Mesothelial cell of epicardium (in vitro differentiated cells): Measurements from ENCODE around the gene CYB5A. TPM values are rescaled to one million over a fixed set of nuclear protein-coding genes. Genes with fewer than 3 reads are reported as not detected.

Experiments
- DNase-seq, 2 experiments: peaks; one replicate each; pipeline ENCODE4 v3.0.0; 2021; ENCODE audit warnings: low spot score in 2 of 2; ENCODE audit not compliant: unreplicated experiment in 2 of 2
- H3K27ac Mint-ChIP-seq: 2 replicates; pipeline ENCODE4 v1.8.0; 2021; ENCODE audit warnings: mixed read lengths
- H3K27me3 Mint-ChIP-seq: 2 replicates; pipeline ENCODE4 v1.8.0; 2021; ENCODE audit warnings: low read depth, mixed read lengths
- H3K36me3 Mint-ChIP-seq: 2 replicates; pipeline ENCODE4 v1.8.0; 2021; ENCODE audit warnings: mixed read lengths
- H3K4me1 Mint-ChIP-seq: 2 replicates; pipeline ENCODE4 v1.8.0; 2021; ENCODE audit warnings: mixed read lengths
- H3K4me3 Mint-ChIP-seq: 2 replicates; pipeline ENCODE4 v1.8.0; 2021; ENCODE audit warnings: mild to moderate bottlenecking, moderate library complexity, mixed read lengths
- H3K9me3 Mint-ChIP-seq: 2 replicates; pipeline ENCODE4 v1.8.0; 2021; ENCODE audit warnings: mixed read lengths
- CTCF ChIP-seq: fragments of 200-600 bp; sonication (generic); IDR thresholded peaks from one replicate; pipeline ENCODE4 v1.5.0; 2021; ENCODE audit warnings: antibody characterized with exemption; ENCODE audit not compliant: unreplicated experiment
- total RNA-seq: library from RNA; stranded (reverse); gene quantifications from 3 replicates; pipeline ENCODE4 v1.2.1, GENCODE V29; 2021

The CYB5A gene
- total RNA-seq, 1 donor from 2014 or later = 37.6 TPM

- peaks cover 37% of the 10 kb centered on the region for H3K4me1 Mint-ChIP-seq
- H3K4me3 Mint-ChIP-seq = no peak overlapping the region
- no peak overlapping the region for H3K27ac Mint-ChIP-seq
- no peak for DNase-seq
- no peak for TF ChIP-seq CTCF
- peaks cover 4% of the 10 kb centered on the region for H3K36me3 Mint-ChIP-seq
- H3K27me3 Mint-ChIP-seq = no peaks in the 10 kb centered on the region
- H3K9me3 Mint-ChIP-seq = no peaks in the 10 kb centered on the region
These were observed 36.6 kb downstream of the CYB5A start for GRCh38 chr18:74255131-74255616.

- TF ChIP-seq CTCF = no peak
- H3K4me1 Mint-ChIP-seq = peaks cover 34% of the 10 kb centered on the region
- H3K36me3 Mint-ChIP-seq = peaks cover 9% of the 10 kb centered on the region
- H3K9me3 Mint-ChIP-seq = no peaks in the 10 kb centered on the region
- H3K27me3 Mint-ChIP-seq = no peaks in the 10 kb centered on the region
- no peak for DNase-seq
- H3K27ac Mint-ChIP-seq = peak overlapping the region; percentile 22
- no peak overlapping the region for H3K4me3 Mint-ChIP-seq
These were observed 39.7 kb downstream of the CYB5A start for GRCh38 chr18:74252039-74252395.

GRCh38 chr18:74251297-74252038 lies 40.3 kb downstream of the CYB5A start:
- Mint-ChIP-seq H3K4me3 (no peak overlapping the region), H3K9me3 (no peaks in the 10 kb centered on the region), H3K27ac (peak overlapping the region; percentile 69), H3K27me3 (no peaks in the 10 kb centered on the region), H3K4me1 (peaks cover 30% of the 10 kb centered on the region), H3K36me3 (peaks cover 7% of the 10 kb centered on the region)
- DNase-seq = no peak
- no peak for TF ChIP-seq CTCF

- H3K4me3 Mint-ChIP-seq = no peak overlapping the region
- H3K27me3 Mint-ChIP-seq = no peaks in the 10 kb centered on the region
- H3K36me3 Mint-ChIP-seq = peaks cover 7% of the 10 kb centered on the region
- DNase-seq = no peak
- peaks cover 20% of the 10 kb centered on the region for H3K4me1 Mint-ChIP-seq
- H3K27ac Mint-ChIP-seq = no peak overlapping the region
- no peak for TF ChIP-seq CTCF
- no peaks in the 10 kb centered on the region for H3K9me3 Mint-ChIP-seq
These were observed 41.6 kb downstream of the CYB5A start for GRCh38 chr18:74250131-74250530.

GRCh38 chr18:74249181-74249968 lies 42.4 kb downstream of the CYB5A start:
- H3K4me3 Mint-ChIP-seq = no peak overlapping the region
- no peaks in the 10 kb centered on the region for H3K27me3 Mint-ChIP-seq
- peaks cover 16% of the 10 kb centered on the region for H3K4me1 Mint-ChIP-seq
- no peak overlapping the region for H3K27ac Mint-ChIP-seq
- H3K9me3 Mint-ChIP-seq = peaks cover 4% of the 10 kb centered on the region
- no peak for DNase-seq
- peaks cover 7% of the 10 kb centered on the region for H3K36me3 Mint-ChIP-seq
- TF ChIP-seq CTCF = no peak
